OCI-LY7 (cell line): ENCODE measurements around the gene STX16.

Source experiments
- EZH2phosphoT487 ChIP-seq: fragments of 200-600 bp; sonication (generic); IDR thresholded peaks from 2 replicates; pipeline ENCODE4 v1.6.1; 2018; ENCODE audit warnings: low read depth, borderline replicate concordance, mild to moderate bottlenecking, mixed run types, antibody characterized with exemption, low read length, moderate library complexity, mixed read lengths
- TF ChIP-seq, protein P1 (sequence below): fragments of 200-600 bp; sonication (generic); conservative IDR thresholded peaks from 2 replicates; pipeline ENCODE4 v1.5.1; 2014; ENCODE audit warnings: mild to moderate bottlenecking, antibody characterized with exemption, low read length, moderate library complexity, mixed read lengths

DNA sequence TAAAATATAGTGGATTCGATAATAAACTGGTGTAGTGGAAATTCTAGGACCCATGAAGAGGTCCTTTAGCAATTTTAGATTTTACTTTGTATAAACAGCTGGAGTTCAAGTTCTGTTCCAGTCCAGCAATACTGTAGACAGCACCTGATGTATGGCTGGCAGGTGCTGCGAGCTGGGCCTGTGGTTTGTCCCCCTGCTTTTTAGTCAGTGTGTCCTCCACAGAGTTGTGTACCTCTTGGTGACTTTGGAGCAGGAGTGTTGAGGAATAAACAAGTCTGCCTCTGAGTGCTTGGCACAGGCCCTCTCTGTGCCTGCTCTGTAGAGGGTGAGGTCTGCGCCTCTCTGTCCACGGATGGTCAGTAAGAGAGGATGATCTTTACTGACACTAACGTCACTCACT, 13.8 kb downstream of the STX16 start:
- TF ChIP-seq, protein P1, sequence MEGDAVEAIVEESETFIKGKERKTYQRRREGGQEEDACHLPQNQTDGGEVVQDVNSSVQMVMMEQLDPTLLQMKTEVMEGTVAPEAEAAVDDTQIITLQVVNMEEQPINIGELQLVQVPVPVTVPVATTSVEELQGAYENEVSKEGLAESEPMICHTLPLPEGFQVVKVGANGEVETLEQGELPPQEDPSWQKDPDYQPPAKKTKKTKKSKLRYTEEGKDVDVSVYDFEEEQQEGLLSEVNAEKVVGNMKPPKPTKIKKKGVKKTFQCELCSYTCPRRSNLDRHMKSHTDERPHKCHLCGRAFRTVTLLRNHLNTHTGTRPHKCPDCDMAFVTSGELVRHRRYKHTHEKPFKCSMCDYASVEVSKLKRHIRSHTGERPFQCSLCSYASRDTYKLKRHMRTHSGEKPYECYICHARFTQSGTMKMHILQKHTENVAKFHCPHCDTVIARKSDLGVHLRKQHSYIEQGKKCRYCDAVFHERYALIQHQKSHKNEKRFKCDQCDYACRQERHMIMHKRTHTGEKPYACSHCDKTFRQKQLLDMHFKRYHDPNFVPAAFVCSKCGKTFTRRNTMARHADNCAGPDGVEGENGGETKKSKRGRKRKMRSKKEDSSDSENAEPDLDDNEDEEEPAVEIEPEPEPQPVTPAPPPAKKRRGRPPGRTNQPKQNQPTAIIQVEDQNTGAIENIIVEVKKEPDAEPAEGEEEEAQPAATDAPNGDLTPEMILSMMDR: no peak
- no peak for TF ChIP-seq EZH2phosphoT487
